Astrocyte of the spinal cord (primary cell): Measurements from ENCODE around the gene SLC18A3.

Experiments
- DNase-seq: peaks from one replicate; pipeline ENCODE4 v3.0.0; 2011; ENCODE audit warnings: low read depth, low spot score
- H3K4me3 ChIP-seq: 2 replicates; pipeline ENCODE4 v1.5.1; 2011; ENCODE audit warnings: low read depth, mild to moderate bottlenecking, low read length, moderate library complexity
- in situ Hi-C: cut with HindIII; loops from 2 replicates; pipeline ENCODE4 v1.10.0; 2017; ENCODE audit warnings: low sequenced_read_pairs
- TF ChIP-seq, protein P1 (sequence below): IDR thresholded peaks from 2 replicates; pipeline ENCODE4 v1.5.1; 2012; ENCODE audit warnings: low read depth, mild to moderate bottlenecking, low read length, inconsistent platforms

Gene SLC18A3

DNA sequence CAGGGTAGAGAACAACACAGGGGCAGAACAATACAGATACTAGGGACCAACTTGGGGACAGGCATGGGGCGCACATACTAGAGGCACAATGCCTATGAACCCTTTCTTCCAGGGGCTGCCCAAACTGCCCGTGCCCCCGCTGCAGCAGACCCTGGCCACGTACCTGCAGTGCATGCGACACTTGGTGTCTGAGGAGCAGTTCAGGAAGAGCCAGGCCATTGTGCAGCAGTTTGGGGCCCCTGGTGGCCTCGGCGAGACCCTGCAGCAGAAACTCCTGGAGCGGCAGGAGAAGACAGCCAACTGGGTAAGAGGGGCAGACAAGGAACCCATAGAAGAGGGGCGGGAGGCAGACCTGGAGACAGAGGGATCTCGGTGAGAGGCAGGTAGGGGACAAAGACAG, 9.5 kb downstream of the SLC18A3 start:
- no peak overlapping the region for H3K4me3 ChIP-seq
- in situ Hi-C loops, result no loop called here
- TF ChIP-seq, protein P1, sequence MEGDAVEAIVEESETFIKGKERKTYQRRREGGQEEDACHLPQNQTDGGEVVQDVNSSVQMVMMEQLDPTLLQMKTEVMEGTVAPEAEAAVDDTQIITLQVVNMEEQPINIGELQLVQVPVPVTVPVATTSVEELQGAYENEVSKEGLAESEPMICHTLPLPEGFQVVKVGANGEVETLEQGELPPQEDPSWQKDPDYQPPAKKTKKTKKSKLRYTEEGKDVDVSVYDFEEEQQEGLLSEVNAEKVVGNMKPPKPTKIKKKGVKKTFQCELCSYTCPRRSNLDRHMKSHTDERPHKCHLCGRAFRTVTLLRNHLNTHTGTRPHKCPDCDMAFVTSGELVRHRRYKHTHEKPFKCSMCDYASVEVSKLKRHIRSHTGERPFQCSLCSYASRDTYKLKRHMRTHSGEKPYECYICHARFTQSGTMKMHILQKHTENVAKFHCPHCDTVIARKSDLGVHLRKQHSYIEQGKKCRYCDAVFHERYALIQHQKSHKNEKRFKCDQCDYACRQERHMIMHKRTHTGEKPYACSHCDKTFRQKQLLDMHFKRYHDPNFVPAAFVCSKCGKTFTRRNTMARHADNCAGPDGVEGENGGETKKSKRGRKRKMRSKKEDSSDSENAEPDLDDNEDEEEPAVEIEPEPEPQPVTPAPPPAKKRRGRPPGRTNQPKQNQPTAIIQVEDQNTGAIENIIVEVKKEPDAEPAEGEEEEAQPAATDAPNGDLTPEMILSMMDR, result no peak
- DNase-seq, result no peak

DNA sequence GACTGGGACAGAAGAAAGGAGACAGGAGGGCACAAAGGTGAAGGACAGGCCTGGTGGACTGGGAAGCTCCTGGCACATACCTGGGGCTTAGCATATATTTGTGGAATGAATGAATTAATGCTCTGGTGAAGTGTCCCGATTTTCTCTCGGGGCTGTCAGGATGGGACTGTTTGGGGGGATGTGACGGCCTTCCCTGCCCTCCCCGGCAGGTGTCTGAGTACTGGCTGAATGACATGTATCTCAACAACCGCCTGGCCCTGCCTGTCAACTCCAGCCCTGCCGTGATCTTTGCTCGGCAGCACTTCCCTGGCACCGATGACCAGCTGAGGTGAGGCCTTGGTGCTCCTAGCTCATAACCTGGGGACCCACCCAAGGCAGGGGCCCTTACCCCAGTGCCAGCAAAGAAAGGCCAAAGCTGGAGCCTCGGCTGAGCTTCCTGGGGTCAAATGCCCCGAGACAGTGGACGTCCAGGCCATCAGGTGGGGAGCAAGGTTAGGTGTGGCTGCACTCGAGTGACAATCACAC, 10.2 kb downstream of the SLC18A3 start:
- no peak overlapping the region for H3K4me3 ChIP-seq
- TF ChIP-seq, protein P1, result no peak
- in situ Hi-C loops, result no loop called here
- no peak for DNase-seq

DNA sequence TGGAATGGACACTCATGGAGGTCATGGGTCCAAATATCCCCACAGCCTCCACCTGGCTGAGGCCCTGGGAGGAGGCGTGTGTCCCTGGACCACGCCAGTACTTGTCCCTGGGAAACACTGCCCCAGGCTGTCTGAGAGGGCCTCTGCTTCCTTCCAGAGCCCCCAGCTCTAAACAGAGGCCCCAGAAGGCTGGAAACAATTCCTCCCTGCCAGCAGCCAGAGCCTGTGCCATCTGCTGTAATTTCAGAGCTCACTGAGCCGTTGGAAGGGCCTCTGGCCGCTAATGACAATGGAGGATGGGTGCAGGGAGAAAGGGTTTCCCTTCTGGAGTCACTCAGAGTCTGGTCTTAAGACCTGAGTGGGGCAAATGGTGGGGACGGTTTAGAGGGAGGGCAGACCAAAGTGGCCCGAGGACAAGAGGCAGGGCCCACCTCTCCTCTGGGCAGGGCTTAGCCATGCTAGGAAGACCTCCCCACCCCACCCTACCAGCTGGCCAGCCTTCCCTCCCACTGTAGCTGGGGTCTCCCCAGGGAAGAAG, 10.8 kb downstream of the SLC18A3 start:
- in situ Hi-C loops, result no loop called here
- no peak for DNase-seq
- no peak overlapping the region for H3K4me3 ChIP-seq
- TF ChIP-seq, protein P1, result no peak

DNA sequence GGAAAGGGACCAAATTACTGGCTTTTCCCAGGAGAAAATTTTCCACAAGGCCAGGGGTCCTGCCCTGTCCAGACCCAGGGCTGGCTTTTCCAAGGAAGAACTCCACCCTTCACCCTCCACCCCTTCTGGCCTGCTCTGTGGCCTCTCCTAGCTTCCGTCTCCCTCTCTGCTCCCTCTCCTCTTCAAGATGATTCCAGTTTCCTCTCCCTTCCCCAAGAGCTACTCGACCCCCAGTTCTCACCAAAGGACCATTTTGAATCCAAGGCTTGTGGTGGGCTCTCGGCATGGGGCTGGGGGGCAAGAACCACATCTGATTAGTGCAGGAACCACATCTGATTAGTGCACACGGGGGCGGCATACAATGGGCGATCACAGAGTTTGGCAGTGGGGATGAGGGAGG, 11.5 kb downstream of the SLC18A3 start:
- DNase-seq, result no peak
- no peak overlapping the region for H3K4me3 ChIP-seq
- in situ Hi-C loops, result no loop called here
- TF ChIP-seq, protein P1, result no peak

DNA sequence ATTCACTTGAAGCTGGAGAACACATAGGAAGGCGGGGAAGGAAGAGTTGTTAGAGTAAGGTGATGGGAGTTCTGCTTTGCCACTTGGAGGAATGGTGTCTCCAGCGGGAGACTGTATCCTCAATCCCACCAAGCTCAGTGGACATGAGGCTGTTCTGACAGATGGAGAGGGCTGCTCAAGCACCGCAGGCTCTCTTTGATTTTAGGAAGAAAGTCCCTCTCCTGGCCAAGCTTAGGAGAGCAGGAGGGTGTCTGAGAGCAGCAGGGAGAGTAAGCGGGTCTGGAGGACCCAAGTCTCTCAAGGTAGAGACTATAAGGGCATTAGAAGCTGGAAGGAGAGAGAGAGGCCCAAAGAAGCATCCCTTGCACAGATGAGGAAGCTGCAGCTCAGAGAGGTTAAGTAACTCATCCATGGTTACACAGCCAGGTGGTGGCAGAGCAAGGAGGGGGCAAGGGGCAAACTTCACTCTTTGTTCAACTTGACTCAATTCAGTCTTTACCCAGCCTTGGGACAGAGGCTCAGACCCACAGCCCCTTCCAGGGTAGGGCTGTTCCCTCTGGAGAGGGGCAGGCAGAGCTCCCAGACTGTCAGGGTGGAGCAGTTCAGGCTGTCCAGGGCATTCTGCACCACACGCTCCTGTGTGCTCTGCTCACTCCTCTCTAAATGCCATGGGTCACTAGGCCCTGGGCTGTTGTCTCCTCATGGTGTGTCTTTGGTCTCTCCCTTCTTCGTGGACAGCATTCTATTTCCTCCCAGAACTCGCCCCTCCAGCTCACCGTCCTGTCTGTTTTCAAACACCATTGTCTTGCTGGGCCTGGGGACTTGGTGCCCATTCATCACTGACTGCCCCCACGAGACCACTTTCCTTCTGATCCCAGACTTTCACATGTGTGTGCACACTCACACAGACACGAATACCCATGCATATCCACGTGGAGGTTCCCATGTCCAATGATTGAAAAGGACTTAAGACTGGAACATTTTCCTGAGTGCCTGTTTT, 12.6 kb downstream of the SLC18A3 start:
- no peak for DNase-seq
- TF ChIP-seq, protein P1, result no peak
- H3K4me3 ChIP-seq, result no peak overlapping the region
- in situ Hi-C loops, result no loop called here

DNA sequence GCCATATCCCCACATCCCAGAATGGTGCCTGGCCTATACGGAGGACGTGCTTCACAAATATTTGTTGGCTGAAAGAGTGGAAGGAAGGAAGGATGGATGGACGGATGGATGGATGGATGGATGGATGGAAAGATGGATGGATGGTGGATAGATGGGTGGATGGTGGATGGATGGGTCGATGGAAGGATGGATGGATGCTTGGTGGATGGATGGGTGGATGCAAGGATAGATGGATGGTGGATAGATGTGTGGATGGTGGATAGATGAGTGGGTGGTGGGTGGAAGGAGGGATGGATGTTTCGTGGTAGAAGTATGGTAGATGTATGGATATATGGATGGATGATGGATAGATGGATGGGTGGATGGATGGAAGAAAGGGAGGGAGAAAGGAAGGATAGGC, 14.5 kb downstream of the SLC18A3 start:
- TF ChIP-seq, protein P1, result no peak
- H3K4me3 ChIP-seq, result no peak overlapping the region
- in situ Hi-C loops, result no loop called here
- no peak for DNase-seq
